Raji (cell line): ENCODE results near the gene FRMD4B.

Source experiments
- POLR2A ChIP-seq: IDR thresholded peaks from 2 replicates; pipeline ENCODE4 v1.6.1; 2011; ENCODE audit warnings: low read depth, low read length, control low read depth; ENCODE audit not compliant: insufficient read depth

FRMD4B gene

DNA sequence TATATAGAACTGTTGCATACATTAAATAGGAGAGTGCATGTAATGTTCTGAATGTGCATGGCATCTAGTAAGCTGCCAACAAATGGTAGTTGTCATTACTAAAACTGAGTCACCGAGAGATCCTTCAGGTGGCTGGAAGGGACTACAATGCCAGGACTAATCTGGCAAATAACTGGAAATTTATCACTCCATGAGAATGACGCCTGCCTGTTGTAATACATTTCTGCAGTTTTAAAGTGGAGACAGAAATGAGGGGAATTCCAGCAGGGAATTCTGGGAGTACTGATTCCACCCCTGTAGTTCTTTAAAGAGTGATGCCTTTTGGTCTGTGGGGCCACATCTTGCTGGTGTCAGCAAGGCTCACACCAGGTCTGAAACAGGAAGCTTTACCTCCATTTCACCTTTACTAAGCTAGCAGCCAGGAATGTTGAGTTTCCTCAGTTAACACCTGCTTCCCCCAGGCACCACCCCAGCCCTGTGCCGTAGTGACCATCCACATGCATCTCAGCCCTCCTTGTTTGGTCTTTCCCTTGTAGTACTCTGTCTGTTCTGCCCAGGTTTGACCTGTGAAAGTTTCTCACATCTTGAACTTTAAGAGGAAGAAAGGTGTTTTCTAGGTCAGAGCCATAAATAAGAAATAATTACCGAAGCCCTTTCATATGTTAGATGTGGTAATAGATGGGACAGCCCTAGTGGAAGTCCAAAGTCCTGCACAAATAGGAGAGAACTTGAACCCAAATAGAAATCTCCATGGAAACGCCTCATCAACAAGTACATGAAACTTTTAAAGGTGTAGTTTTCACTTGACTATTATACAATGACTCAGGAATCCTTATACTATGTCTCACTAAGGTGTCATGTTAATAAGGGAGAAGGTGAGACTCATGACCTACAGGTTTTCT lies 206.8 kb downstream of the FRMD4B start:
- TF ChIP-seq POLR2A = no peak

- no peak for TF ChIP-seq POLR2A
Observed at GRCh38 chr3:69178082-69178481, 207.8 kb downstream of the FRMD4B start.

DNA sequence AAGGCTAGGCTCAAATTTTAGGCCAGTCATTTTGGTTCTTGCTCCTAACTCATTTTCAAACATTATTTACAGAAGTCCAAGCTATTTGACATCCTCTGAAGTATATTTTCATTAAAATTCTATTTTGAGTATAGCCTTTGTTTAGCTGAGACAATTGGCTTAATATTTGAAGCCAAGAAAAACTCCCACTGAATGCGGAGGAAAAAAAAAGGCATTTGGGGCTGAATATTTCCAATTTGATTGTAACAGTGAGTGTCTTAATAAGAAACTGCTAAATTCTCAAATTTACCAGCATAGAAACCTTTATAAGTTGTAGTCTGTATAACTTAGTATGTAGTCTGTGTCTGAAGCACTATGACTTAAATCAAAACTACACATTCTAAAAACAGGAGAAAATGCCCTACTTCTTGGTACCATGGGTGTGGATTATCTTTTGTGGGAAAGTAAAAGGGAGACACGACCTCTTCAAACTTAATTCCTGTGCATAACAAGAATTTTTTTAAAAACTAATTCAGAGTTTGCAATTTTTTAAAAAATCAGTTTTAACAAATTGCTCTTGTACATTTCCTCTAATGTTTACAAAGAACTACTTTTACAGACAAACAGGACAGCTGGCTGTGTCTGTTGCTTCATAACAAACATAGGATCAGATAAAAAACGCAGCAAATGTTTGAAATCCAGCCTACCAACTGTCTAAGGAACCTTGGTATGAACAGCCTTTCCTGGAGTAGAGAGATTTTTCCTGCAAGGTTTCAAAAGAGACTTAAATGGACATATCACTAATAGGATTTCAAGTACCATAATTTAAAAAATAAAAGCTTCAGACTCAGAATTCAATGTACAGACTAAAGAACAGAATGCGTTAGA lies 210.8 kb downstream of the FRMD4B start:
- TF ChIP-seq POLR2A = no peak

- no peak for TF ChIP-seq POLR2A
Observed at GRCh38 chr3:69174445-69174844, 211.4 kb downstream of the FRMD4B start.

GRCh38 chr3:69172058-69172457 lies 213.8 kb downstream of the FRMD4B start:
- no peak for TF ChIP-seq POLR2A

GRCh38 chr3:69166446-69166845 lies 219.4 kb downstream of the FRMD4B start:
- TF ChIP-seq POLR2A = no peak

DNA sequence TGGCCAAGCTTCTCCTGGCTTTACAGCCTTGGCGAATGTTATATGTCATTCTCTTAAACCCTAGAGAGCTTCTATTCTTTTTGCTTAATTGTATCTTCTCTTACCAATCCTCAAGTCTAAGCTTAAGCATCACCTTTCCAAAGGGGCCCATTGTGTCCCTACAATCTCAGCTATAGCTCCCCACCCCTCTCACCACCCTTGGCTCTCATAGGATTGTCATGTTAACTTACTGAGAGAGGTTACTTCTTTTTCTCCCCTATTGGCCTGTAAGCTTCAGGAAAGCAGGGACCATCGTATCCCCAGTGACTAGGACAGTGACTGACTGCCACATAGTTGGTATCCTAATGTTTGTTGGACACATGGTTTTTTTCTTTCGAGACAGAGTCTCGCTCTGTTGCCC lies 220.1 kb downstream of the FRMD4B start:
- TF ChIP-seq POLR2A = no peak

DNA sequence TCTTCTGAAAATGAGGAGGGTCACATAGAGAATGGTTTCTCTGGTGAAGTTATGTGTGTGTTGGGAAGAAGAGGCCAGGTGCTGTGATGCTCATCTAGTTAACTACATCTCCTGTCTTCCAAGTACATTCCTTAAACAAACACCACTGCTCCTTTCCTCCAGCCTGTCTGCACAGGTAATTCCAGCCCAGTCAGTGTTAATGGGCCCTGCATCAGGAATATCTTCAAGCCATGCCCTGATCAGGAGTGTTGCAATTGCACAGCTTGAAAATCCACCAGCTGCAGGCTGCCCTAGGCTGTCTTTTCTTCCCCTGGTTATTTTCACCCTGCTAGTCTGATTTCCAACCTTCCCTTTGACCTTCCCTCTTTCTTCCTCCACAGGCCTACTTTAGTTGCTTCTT lies 221.6 kb downstream of the FRMD4B start:
- no peak for TF ChIP-seq POLR2A

DNA sequence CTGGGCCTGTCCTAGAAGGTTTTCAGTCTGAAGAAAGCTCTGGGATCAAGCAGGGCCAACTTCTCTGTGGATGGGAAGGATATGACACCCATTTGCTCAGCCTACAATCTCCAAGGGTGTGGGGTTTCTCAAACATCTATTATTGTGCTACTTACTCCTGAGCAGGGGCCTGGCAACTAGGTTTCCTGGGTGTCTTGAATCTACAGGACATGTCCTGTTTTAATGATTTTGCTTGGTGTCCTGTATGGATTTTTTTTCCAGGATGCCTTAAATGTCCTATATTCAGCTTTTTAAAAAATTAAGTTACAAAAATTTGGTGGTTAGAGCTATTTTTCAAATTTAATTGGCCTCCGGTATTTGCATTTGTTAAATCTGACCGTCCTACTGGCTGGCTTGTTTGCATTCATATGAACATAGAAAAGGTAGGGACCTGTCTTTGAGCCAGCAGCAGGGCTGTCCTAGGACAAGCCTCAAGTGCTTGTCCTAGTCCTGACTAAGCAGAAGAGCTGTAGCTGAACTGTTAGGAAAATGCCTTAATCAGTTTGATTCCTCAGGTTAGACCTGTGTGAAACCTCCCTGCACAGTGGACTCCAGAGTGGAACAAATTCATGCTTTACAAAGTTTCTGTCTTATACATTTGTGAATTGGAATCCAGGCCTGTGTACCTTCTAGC lies 223.4 kb downstream of the FRMD4B start:
- no peak for TF ChIP-seq POLR2A

GRCh38 chr3:69161587-69162307 lies 224.1 kb downstream of the FRMD4B start:
- no peak for TF ChIP-seq POLR2A

DNA sequence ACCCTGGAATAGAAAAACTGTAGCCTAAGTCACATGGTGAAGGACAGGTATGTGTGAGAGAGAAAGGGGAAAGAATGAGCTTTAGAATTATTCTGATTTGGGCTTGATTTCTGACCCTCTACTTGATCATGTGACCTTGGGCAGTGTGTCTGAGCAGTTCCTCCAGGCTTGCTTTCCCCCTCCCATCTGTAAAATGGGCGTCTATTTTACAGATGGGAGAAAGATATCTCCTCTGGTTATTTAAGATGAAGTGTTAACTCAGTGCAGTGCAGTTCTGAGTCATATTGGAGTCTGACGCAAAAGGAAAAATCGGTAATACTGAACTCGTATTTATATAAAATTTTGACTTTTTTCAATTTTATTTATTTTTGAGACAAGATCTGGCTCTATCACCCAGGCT lies 225.4 kb downstream of the FRMD4B start:
- no peak for TF ChIP-seq POLR2A

GRCh38 chr3:69160107-69160506 lies 225.8 kb downstream of the FRMD4B start:
- no peak for TF ChIP-seq POLR2A

- no peak for TF ChIP-seq POLR2A
Observed at GRCh38 chr3:69149586-69149985, 236.3 kb downstream of the FRMD4B start.

DNA sequence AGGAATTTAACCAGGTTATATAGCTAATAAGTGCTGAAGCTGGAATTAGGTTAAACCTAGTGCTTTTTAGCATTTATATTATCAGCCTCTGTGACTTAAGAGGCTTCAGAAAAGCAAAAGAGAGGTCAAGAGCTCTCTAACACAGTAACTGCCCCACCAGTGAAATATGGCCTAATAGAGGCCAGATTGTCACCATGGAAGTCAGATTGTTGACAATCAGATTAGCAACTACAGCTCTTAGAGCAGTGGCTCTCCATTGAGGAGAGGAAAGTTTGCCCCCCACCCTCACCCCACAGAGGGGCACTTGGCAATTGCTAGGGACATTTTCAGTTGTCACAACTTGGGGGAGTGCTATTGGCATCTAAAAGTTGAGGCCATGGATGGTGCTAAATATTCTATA lies 240.2 kb downstream of the FRMD4B start:
- TF ChIP-seq POLR2A = no peak
